Stimulated activated CD8-positive, alpha-beta memory T cell treated with anti-CD3 and anti-CD28 coated beads, Interleukin-15, amount 100 ng/mL, for 48 hours (primary cell): Measurements from ENCODE around the gene TNFSF4.
A peak's percentile ranks its signal among the peaks of the same experiment; 100 is the strongest.
"Not testable (repeated sequence)": the region's sequence is repeated elsewhere in the genome, so short reads cannot be mapped to it uniquely, and the experiment has no call there.

Experiments used
- DNase-seq, 2 donors: peaks; one replicate each; pipeline ENCODE4 v3.0.0-alpha.2; 2020; ENCODE audit warnings: low read depth in 2 of 2

Gene TNFSF4

GRCh38 chr1:173206816-173207568 is at the start of gene TNFSF4:
Gene TNFSF4, minus strand, starts transcription at chr1:173207331. Its CDS starts 155 bp downstream, at chr1:173207176.
- peak in 1 of 2 donors; percentile 16 for DNase-seq

- no peak for DNase-seq
These were observed 48.2 kb upstream of the TNFSF4 start for GRCh38 chr1:173255214-173255813.

GRCh38 chr1:173253046-173253445 is 45.9 kb upstream of the TNFSF4 start:
- DNase-seq: no peak

- no peak for DNase-seq
These were observed 42.2 kb upstream of the TNFSF4 start for GRCh38 chr1:173249349-173249748.

- DNase-seq: no peak
These were observed 41.3 kb upstream of the TNFSF4 start for GRCh38 chr1:173248247-173248940.

GRCh38 chr1:173245892-173246291 is 38.8 kb upstream of the TNFSF4 start:
- DNase-seq: no peak

GRCh38 chr1:173243300-173243699 is 36.2 kb upstream of the TNFSF4 start:
- DNase-seq: no peak

- no peak for DNase-seq
These were observed 34.6 kb upstream of the TNFSF4 start for GRCh38 chr1:173241528-173242347.

GRCh38 chr1:173240609-173241008 is 33.5 kb upstream of the TNFSF4 start:
- no peak for DNase-seq

GRCh38 chr1:173239058-173239457 is 31.9 kb upstream of the TNFSF4 start:
- DNase-seq: no peak

- DNase-seq: no peak
These were observed 27.8 kb upstream of the TNFSF4 start for GRCh38 chr1:173234899-173235298.

GRCh38 chr1:173234434-173234833 is 27.3 kb upstream of the TNFSF4 start:
- not testable (repeated sequence) for DNase-seq

GRCh38 chr1:173229031-173229430 is 21.9 kb upstream of the TNFSF4 start:
- DNase-seq: not testable (repeated sequence)

GRCh38 chr1:173224949-173225348 is 17.8 kb upstream of the TNFSF4 start:
- DNase-seq: no peak

GRCh38 chr1:173224280-173224892 is 17.3 kb upstream of the TNFSF4 start:
- DNase-seq: no peak

GRCh38 chr1:173223031-173223380 is 15.9 kb upstream of the TNFSF4 start:
- DNase-seq: no peak

GRCh38 chr1:173222149-173223030 is 15.3 kb upstream of the TNFSF4 start:
- DNase-seq: peak in 1 of 2 donors; percentile 14

- no peak for DNase-seq
These were observed 13.0 kb upstream of the TNFSF4 start for GRCh38 chr1:173220157-173220556.

GRCh38 chr1:173213665-173214064 is 6.5 kb upstream of the TNFSF4 start:
- no peak for DNase-seq

GRCh38 chr1:173212952-173213491 is 5.9 kb upstream of the TNFSF4 start:
- no peak for DNase-seq
